ENCODE data around the gene LFNG.

The LFNG gene

DNA sequence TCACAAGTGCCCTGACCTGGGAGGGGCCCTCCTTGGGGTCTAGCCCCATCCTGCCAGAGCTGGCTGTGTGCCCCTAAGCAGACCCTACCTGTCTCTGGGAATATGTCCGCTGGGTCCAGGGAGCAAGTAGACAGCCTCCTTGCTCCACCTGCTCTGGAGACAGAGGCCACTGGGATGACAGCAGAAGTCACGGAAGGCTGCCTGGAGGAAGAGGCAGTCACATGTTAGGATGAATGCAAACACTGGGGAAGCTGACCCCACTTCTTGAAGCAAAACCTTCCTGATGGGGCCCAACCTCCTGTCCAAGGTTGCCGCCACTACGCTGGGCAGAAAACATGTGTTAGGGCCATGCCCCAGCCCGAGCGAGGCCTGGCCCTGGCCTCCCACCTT is 11.7 kb upstream of the LFNG start:
- DNase-seq (ENCODE audit: low read depth), result no peak
- TF ChIP-seq, protein P1, sequence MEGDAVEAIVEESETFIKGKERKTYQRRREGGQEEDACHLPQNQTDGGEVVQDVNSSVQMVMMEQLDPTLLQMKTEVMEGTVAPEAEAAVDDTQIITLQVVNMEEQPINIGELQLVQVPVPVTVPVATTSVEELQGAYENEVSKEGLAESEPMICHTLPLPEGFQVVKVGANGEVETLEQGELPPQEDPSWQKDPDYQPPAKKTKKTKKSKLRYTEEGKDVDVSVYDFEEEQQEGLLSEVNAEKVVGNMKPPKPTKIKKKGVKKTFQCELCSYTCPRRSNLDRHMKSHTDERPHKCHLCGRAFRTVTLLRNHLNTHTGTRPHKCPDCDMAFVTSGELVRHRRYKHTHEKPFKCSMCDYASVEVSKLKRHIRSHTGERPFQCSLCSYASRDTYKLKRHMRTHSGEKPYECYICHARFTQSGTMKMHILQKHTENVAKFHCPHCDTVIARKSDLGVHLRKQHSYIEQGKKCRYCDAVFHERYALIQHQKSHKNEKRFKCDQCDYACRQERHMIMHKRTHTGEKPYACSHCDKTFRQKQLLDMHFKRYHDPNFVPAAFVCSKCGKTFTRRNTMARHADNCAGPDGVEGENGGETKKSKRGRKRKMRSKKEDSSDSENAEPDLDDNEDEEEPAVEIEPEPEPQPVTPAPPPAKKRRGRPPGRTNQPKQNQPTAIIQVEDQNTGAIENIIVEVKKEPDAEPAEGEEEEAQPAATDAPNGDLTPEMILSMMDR (conservative IDR thresholded peaks at IDR 0.05; ENCODE audit: control insufficient read depth, insufficient read depth, low read depth, low read length), result no peak
- H3K4me3 ChIP-seq (ENCODE audit: control insufficient read depth, low read depth, low read length), result no peak overlapping the region

DNA sequence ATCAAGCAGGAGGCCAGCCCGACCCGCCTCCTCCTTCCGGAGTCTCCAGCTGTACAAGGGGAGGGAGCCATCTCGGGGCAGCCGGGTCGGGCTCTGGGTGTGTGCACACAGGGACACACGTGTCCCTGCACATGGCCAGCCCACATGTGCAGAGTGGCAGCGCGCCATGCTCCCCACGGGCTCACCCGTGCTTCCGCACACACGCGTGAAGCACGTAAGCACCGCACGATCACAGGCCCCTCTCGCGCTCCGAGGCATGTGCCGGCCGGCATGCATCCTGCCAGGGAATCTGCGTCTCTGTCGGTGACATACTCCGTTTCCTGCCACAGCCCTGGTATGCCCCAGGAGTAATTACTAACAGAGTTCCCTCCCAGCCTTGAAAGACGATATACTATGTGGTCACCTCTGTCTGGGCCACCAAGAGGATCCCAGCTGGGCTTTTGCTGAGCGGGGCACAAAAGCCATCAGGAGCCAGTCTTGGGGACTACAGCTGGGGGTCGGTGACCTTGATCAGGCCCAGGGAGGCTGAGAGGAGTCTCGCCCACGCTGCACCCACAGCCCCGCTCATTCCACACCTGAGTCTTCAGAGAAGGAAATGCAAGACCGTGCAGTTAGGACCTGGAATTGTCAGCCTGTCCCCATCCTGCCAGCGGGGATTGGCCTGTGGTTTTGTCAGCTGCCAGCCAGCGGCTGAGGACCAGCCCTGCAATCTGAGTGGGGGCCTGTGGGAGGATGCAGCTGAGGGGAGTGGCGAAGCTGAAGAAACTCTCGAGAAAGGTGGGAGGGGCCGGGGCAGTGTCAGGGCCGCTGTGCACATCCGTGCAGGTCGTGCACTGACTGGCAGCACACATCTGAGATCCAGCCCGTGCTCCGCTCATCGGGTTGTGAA is 11.0 kb upstream of the LFNG start:
- no peak overlapping the region for H3K4me3 ChIP-seq (ENCODE audit: control insufficient read depth, low read depth, low read length)
- DNase-seq (ENCODE audit: low read depth), result peak; percentile 40
- TF ChIP-seq, protein P1 (conservative IDR thresholded peaks at IDR 0.05; ENCODE audit: control insufficient read depth, insufficient read depth, low read depth, low read length), result no peak

DNA sequence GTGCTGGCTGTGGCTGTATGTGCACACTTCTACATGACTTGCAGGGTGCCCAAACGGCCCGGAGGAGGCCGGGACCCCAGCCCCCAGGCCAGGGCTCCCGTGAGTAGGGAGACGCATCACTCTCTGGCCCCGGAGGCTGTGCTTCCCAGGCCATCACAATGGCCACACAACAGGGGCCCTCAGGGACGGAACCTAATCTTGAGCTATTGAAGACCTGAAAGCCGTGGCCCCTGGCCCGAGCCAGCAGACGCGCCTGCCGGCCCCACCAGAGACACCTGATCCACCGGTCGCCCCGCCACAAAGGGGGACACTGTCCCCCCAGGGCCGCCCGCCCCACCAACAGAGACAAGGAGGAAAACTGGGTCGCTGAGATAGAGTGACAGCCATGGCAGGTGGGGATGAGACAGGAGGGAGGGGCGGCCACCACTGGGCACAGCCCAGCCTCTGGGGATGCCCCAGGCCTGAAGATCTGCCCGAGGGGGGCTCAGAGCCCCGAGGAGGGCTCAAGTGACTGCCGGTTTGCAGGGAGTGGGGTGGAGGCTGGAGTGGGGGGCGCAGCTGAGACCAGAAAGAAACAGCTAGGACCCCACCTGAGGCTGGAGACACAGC is 10.2 kb upstream of the LFNG start:
- no peak for DNase-seq (ENCODE audit: low read depth)
- H3K4me3 ChIP-seq (ENCODE audit: control insufficient read depth, low read depth, low read length), result no peak overlapping the region
- TF ChIP-seq, protein P1 (conservative IDR thresholded peaks at IDR 0.05; ENCODE audit: control insufficient read depth, insufficient read depth, low read depth, low read length), result no peak

DNA sequence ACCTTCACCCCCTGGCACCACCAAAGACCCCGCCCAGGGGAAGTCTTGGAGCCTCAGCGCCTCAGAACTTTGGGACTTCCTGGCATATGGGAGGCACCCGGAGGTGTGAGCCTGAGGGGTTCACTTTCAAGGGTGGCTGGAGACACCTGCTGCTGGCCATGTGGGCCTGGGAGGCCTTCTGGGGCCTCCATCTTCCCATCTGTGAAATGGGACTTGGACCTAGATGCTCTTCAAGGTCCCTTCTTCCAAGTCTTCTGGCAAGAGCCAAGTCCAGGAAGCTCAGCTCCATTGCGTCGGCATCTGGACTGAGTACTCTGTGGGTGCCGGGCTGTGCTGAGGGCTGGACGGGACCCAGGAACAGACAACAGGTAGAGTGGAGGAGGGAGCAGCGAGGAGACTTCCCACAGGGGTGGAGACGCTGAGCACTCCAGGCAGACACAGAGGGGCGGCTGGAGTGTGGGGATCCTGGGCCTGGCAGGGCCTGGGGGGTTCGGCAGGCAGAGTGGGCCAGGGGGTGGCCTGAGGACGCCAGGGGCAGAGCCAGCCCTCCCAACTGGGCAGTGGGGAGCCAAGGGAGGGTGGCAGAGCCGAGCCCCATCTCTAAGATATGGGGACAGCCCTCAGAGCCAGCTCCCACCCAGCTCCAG is 9.3 kb upstream of the LFNG start:
- H3K4me3 ChIP-seq (ENCODE audit: control insufficient read depth, low read depth, low read length), result no peak overlapping the region
- DNase-seq (ENCODE audit: low read depth), result no peak
- TF ChIP-seq, protein P1 (conservative IDR thresholded peaks at IDR 0.05; ENCODE audit: control insufficient read depth, insufficient read depth, low read depth, low read length), result no peak

DNA sequence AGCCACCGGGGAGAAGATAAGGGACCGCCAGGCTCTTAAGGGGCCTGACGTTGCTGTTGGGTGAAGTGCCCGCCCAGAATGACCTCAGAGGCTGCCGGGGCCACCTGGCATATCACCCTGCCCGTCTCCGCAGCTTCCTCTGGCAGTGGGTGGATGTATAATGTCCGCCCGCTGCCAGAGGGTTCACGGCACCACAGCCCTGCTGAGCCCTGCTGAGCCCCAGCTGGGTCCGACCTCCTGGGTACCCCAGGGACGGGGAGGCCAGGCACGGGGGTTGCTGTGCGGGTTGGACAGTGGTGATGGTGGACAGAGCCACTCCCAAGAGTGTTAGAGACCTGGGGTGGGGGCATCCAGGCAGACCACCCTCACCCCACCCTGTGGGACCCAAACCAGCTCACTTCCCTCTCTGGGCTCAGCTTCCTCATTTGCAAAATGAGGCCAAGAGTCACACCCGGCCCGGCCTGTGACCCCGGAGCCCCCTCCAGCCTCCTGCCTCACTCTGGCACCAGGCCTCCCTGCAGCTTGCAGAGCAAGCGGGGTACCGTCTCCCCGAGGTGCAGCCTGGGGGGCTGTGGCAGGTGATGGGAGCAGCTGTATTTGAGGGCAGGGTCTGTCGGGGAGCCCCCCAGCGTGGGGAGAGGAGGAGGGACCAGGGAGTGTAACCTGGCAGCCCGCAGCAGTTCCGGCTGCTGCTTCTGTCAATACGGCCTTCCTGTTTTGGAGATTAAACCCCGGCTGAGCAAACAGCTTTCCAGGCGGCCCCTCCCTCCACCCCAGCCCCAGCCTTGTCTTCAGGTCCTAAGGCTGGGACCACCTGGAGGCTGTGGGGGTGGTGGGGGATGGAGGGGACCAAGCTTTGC is 8.4 kb upstream of the LFNG start:
- no peak for DNase-seq (ENCODE audit: low read depth)
- H3K4me3 ChIP-seq (ENCODE audit: control insufficient read depth, low read depth, low read length), result no peak overlapping the region
- TF ChIP-seq, protein P1 (conservative IDR thresholded peaks at IDR 0.05; ENCODE audit: control insufficient read depth, insufficient read depth, low read depth, low read length), result no peak

DNA sequence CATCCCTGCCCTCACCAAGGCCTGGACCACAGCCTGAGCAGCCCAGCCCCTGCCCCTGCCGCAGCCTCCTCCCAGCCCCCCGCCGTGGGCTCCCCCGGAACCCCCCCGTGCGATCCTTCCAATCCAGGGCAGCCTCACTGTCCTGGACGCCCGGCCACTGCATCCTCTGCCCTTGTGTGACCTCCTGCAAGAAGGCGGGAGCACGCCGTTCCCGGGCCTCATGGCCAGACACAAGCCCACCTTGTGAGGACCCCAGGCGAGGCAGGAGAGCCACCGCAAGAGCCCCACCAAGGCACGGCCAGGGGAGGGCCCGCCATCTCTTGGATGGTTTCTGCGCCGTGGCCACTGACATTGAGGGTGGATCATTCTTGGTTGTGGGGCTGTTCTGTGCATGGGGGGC is 7.8 kb upstream of the LFNG start:
- TF ChIP-seq, protein P1 (conservative IDR thresholded peaks at IDR 0.05; ENCODE audit: control insufficient read depth, insufficient read depth, low read depth, low read length), result no peak
- H3K4me3 ChIP-seq (ENCODE audit: control insufficient read depth, low read depth, low read length), result no peak overlapping the region
- no peak for DNase-seq (ENCODE audit: low read depth)

Data from fibroblast of mammary gland (primary cell).